Endodermal cell (in vitro differentiated cells): ENCODE results near the gene ACAP3. TPM values are rescaled to one million over a fixed set of nuclear protein-coding genes. Genes with fewer than 3 reads are reported as not detected.

Source experiments
- DNase-seq: peaks from one replicate; pipeline ENCODE4 v3.0.0-alpha.2; 2017
- H3K27ac ChIP-seq: 2 replicates; pipeline ENCODE4 v1.5.1; 2013; ENCODE audit warnings: mild to moderate bottlenecking, low read depth, low read length, moderate library complexity
- H3K27me3 ChIP-seq: 2 replicates; pipeline ENCODE4 v1.6.1; 2013; ENCODE audit warnings: mild to moderate bottlenecking, low read length, moderate library complexity; ENCODE audit not compliant: insufficient read depth, control insufficient read depth, poor library complexity, severe bottlenecking
- H3K36me3 ChIP-seq: 2 replicates; pipeline ENCODE4 v1.7.0; 2013; ENCODE audit warnings: mild to moderate bottlenecking, low read length, moderate library complexity; ENCODE audit not compliant: control insufficient read depth, insufficient read depth
- H3K4me1 ChIP-seq: one replicate; pipeline ENCODE4 v1.7.0; 2013; ENCODE audit warnings: low read length; ENCODE audit not compliant: control insufficient read depth, insufficient read depth
- H3K4me3 ChIP-seq: 2 replicates; pipeline ENCODE4 v1.5.1; 2013; ENCODE audit warnings: mild to moderate bottlenecking, low read length, moderate library complexity
- H3K9ac ChIP-seq: 2 replicates; pipeline ENCODE4 v1.6.1; 2013; ENCODE audit warnings: mild to moderate bottlenecking, low read length, moderate library complexity; ENCODE audit not compliant: poor library complexity, severe bottlenecking; ENCODE audit errors: extremely low read depth
- H3K9me3 ChIP-seq: 2 replicates; pipeline ENCODE4 v1.6.1; 2013; ENCODE audit warnings: mild to moderate bottlenecking, low read length, moderate library complexity; ENCODE audit not compliant: control insufficient read depth
- H3K27ac Mint-ChIP-seq: 2 replicates; pipeline ENCODE4 v1.8.0; 2020; ENCODE audit warnings: mixed read lengths
- H3K27me3 Mint-ChIP-seq: 2 replicates; pipeline ENCODE4 v1.8.0; 2021; ENCODE audit warnings: mild to moderate bottlenecking, mixed read lengths; ENCODE audit not compliant: insufficient read depth
- H3K36me3 Mint-ChIP-seq: 2 replicates; pipeline ENCODE4 v1.8.0; 2020; ENCODE audit warnings: low read depth, mixed read lengths
- H3K4me1 Mint-ChIP-seq: 2 replicates; pipeline ENCODE4 v1.8.0; 2020; ENCODE audit warnings: mixed read lengths
- H3K4me3 Mint-ChIP-seq: 2 replicates; pipeline ENCODE4 v1.8.0; 2020; ENCODE audit warnings: mild to moderate bottlenecking, moderate library complexity, mixed read lengths
- H3K9me3 Mint-ChIP-seq: 2 replicates; pipeline ENCODE4 v1.8.0; 2020; ENCODE audit warnings: mild to moderate bottlenecking, mixed read lengths
- CTCF ChIP-seq: fragments of 200-600 bp; sonication (generic); conservative IDR thresholded peaks from 2 replicates; pipeline ENCODE4 v1.5.0; 2021; ENCODE audit warnings: antibody characterized with exemption, mild to moderate bottlenecking
- WGBS, 2 experiments: methylation state at CpG; one replicate each; pipeline versions ENCODE4 v1.1.5 to v1.1.7; 2013; ENCODE audit warnings: missing lambda C conversion rate in 2 of 2, mixed read lengths in 1 of 2; ENCODE audit not compliant: insufficient coverage in 1 of 2, insufficient read length in 1 of 2; 5-methylcytosine and 5-hydroxymethylcytosine counted together
- total RNA-seq, 2 donors: library from RNA; stranded (reverse); fragmentation: NEBNext Ultra II Directional in 1 of 2; extraction: Animal tissue kit (Norgen Biotek cat#: 25700) in 1 of 2; gene quantifications; 2 replicates in 1 of 2; 3 replicates in 1 of 2; pipeline ENCODE4 v1.2.1, GENCODE V29; 2021

ACAP3 gene
- total RNA-seq, 2 donors from 2014 or later = 36.8 to 43.5 TPM

- peak; percentile 66 for DNase-seq
- no peak for TF ChIP-seq CTCF
- H3K27ac Mint-ChIP-seq = no peak overlapping the region
Measured at GRCh38 chr1:1285102-1285571, 22.6 kb downstream of the ACAP3 start.

GRCh38 chr1:1284221-1285101 lies 23.3 kb downstream of the ACAP3 start:
- Mint-ChIP-seq H3K4me1 (no peaks in the 10 kb centered on the region), H3K36me3 (no peaks in the 10 kb centered on the region), H3K27me3 (no peaks in the 10 kb centered on the region), H3K9me3 (no peaks in the 10 kb centered on the region), H3K4me3 (no peak overlapping the region), H3K27ac (no peak overlapping the region)
- no peak overlapping the region for H3K27ac ChIP-seq
- no peak for TF ChIP-seq CTCF
- no peaks in the 10 kb centered on the region for H3K9me3 ChIP-seq
- H3K9ac ChIP-seq = no peak overlapping the region
- 92 to 94% methylated on average over 20 to 28 of the region's 32 CpGs for WGBS, 2 experiments
- no peaks in the 10 kb centered on the region for H3K36me3 ChIP-seq
- no peaks in the 10 kb centered on the region for H3K27me3 ChIP-seq
- DNase-seq = no peak
- H3K4me3 ChIP-seq = no peak overlapping the region
- no peaks in the 10 kb centered on the region for H3K4me1 ChIP-seq

More at GRCh38 chr1:1285102-1285571, 22.6 kb downstream of the ACAP3 start:
- no peaks in the 10 kb centered on the region for H3K4me1 ChIP-seq
- Mint-ChIP-seq H3K9me3 (peaks cover 2% of the 10 kb centered on the region), H3K36me3 (no peaks in the 10 kb centered on the region), H3K27me3 (no peaks in the 10 kb centered on the region), H3K4me3 (no peak overlapping the region), H3K4me1 (no peaks in the 10 kb centered on the region)
- WGBS, 2 experiments = 93 to 100% methylated on average over 9 to 22 of the region's 22 CpGs
- no peaks in the 10 kb centered on the region for H3K9me3 ChIP-seq
- no peak overlapping the region for H3K9ac ChIP-seq
- no peaks in the 10 kb centered on the region for H3K27me3 ChIP-seq
- H3K4me3 ChIP-seq = no peak overlapping the region
- no peak overlapping the region for H3K27ac ChIP-seq
- no peaks in the 10 kb centered on the region for H3K36me3 ChIP-seq

GRCh38 chr1:1283821-1284220 lies 23.9 kb downstream of the ACAP3 start:
- Mint-ChIP-seq H3K9me3 (no peaks in the 10 kb centered on the region), H3K4me1 (no peaks in the 10 kb centered on the region), H3K27ac (no peak overlapping the region), H3K4me3 (no peak overlapping the region), H3K27me3 (no peaks in the 10 kb centered on the region), H3K36me3 (no peaks in the 10 kb centered on the region)
- no peak for TF ChIP-seq CTCF
- no peak overlapping the region for H3K9ac ChIP-seq
- peak; percentile 74 for DNase-seq
- H3K4me1 ChIP-seq = no peaks in the 10 kb centered on the region
- H3K27me3 ChIP-seq = no peaks in the 10 kb centered on the region
- no peaks in the 10 kb centered on the region for H3K36me3 ChIP-seq
- WGBS, 2 experiments = 72 to 83% methylated on average over 3 to 6 of the region's 9 CpGs
- no peak overlapping the region for H3K4me3 ChIP-seq
- H3K9me3 ChIP-seq = no peaks in the 10 kb centered on the region
- H3K27ac ChIP-seq = no peak overlapping the region
